GM23248 (cell line): ENCODE results near the gene MRPS24.

Source experiments
- EZH2 ChIP-seq: fragments of 200-600 bp; sonication (generic); IDR thresholded peaks from 2 replicates; pipeline ENCODE4 v1.6.1; 2018; ENCODE audit warnings: antibody characterized with exemption, mild to moderate bottlenecking; ENCODE audit not compliant: insufficient read depth, poor library complexity, severe bottlenecking
- EZH2phosphoT487 ChIP-seq: fragments of 200-600 bp; sonication (generic); IDR thresholded peaks from 2 replicates; pipeline ENCODE4 v1.6.1; 2018; ENCODE audit warnings: antibody characterized with exemption, moderate library complexity, mild to moderate bottlenecking, low read depth; ENCODE audit not compliant: insufficient read depth

GRCh38 chr7:43905209-43905946 lies 36.1 kb upstream of the MRPS24 start:
- TF ChIP-seq EZH2phosphoT487 (no peak), EZH2 (no peak)
